IMR-90 (cell line): ENCODE data around the gene RASD2. TPM values are rescaled to one million over a fixed set of nuclear protein-coding genes. Genes with fewer than 3 reads are reported as not detected.

Experiments used
- ATAC-seq: fragments of 200-7000 bp; cut with Tn5 transposase; 2 replicates; pipeline ENCODE4 v1.9.1; 2020; ENCODE audit warnings: low read depth, mild to moderate bottlenecking, moderate library complexity
- BruUV-seq: library from RNA; stranded (reverse); fragments of 400-500 nt; replicated peaks from 2 replicates; lab custom pipeline; 2021; lab: Mats Ljungman, UMichigan
- CTCF ChIA-PET: fragments of 300-600 bp; formaldehyde crosslinking; extraction: SDS; loops from one replicate; lab custom pipeline; 2021; ENCODE audit warnings: antibody characterized with exemption; lab: Yijun Ruan, JAX
- POLR2A ChIA-PET: fragments of 300-600 bp; sonication (Branson Sonifier 250); formaldehyde crosslinking; loops from one replicate; lab custom pipeline; 2022; ENCODE audit warnings: antibody characterized with exemption; ENCODE audit not compliant: unreplicated experiment; lab: Charles Lee
- DNase-seq: peaks from one replicate; pipeline ENCODE4 v3.0.0; 2013
- H2AFZ ChIP-seq: replicated peaks from 2 replicates; pipeline ENCODE3; 2013; ENCODE audit warnings: low read length, mild to moderate bottlenecking; ENCODE audit not compliant: poor library complexity
- H2AK5ac ChIP-seq: 2 replicates; pipeline ENCODE4 v1.6.1; 2013; ENCODE audit warnings: low read depth, low read length, inconsistent platforms
- H2AK9ac ChIP-seq: replicated peaks from 2 replicates; pipeline ENCODE3; 2013; ENCODE audit warnings: mild to moderate bottlenecking, low read depth, low read length, moderate library complexity; ENCODE audit not compliant: poor library complexity
- H2BK120ac ChIP-seq: 2 replicates; pipeline ENCODE4 v1.6.1; 2013; ENCODE audit warnings: low read depth, low read length, inconsistent platforms
- H2BK15ac ChIP-seq: 3 replicates; pipeline ENCODE4 v1.6.1; 2013; ENCODE audit warnings: low read depth, low read length, inconsistent platforms
- H2BK20ac ChIP-seq: 2 replicates; pipeline ENCODE4 v1.6.1; 2013; ENCODE audit warnings: low read depth, mild to moderate bottlenecking, inconsistent platforms, low read length, moderate library complexity
- H2BK5ac ChIP-seq: 2 replicates; pipeline ENCODE4 v1.6.1; 2013; ENCODE audit warnings: mild to moderate bottlenecking, low read depth, low read length, inconsistent platforms; ENCODE audit not compliant: poor library complexity, severe bottlenecking
- H3K14ac ChIP-seq: replicated peaks from 2 replicates; pipeline ENCODE4 v1.6.1; 2013; ENCODE audit warnings: low read depth, low read length, inconsistent platforms
- H3K18ac ChIP-seq: 2 replicates; pipeline ENCODE4 v1.6.1; 2013; ENCODE audit warnings: low read depth, low read length, control low read depth
- H3K23ac ChIP-seq: 2 replicates; pipeline ENCODE4 v1.6.1; 2013; ENCODE audit warnings: low read depth, low read length, inconsistent platforms
- H3K27ac ChIP-seq: 2 replicates; pipeline ENCODE4 v1.5.1; 2013; ENCODE audit warnings: mild to moderate bottlenecking, control low read depth, low read length; ENCODE audit not compliant: insufficient read depth
- H3K27me3 ChIP-seq: 2 replicates; pipeline ENCODE4 v1.6.1; 2013; ENCODE audit warnings: low read length; ENCODE audit not compliant: control insufficient read depth, insufficient read depth
- H3K36me3 ChIP-seq: 2 replicates; pipeline ENCODE4 v1.6.1; 2013; ENCODE audit warnings: low read length, mixed read lengths; ENCODE audit not compliant: control insufficient read depth, insufficient read depth
- H3K4ac ChIP-seq: 2 replicates; pipeline ENCODE4 v1.6.1; 2013; ENCODE audit warnings: low read depth, low read length, inconsistent platforms
- H3K4me1 ChIP-seq: 2 replicates; pipeline ENCODE4 v1.6.1; 2013; ENCODE audit warnings: low read length, mixed read lengths; ENCODE audit not compliant: control insufficient read depth, insufficient read depth
- H3K4me2 ChIP-seq: 2 replicates; pipeline ENCODE4 v1.6.1; 2013; ENCODE audit warnings: low read depth, mild to moderate bottlenecking, control low read depth, low read length, moderate library complexity
- H3K4me3 ChIP-seq: 2 replicates; pipeline ENCODE4 v1.5.1; 2013; ENCODE audit warnings: low read depth, mild to moderate bottlenecking, control low read depth, low read length, moderate library complexity; ENCODE audit not compliant: insufficient read depth
- H3K56ac ChIP-seq: 2 replicates; pipeline ENCODE4 v1.6.1; 2013; ENCODE audit warnings: low read length, inconsistent platforms; ENCODE audit not compliant: insufficient read depth; ENCODE audit errors: extremely low read depth
- H3K79me1 ChIP-seq, 2 experiments: 2 replicates each; pipeline ENCODE4 v1.6.1; 2013; ENCODE audit warnings: low read length in 2 of 2, inconsistent platforms in 1 of 2, low read depth in 1 of 2
- H3K9ac ChIP-seq: 2 replicates; pipeline ENCODE4 v1.6.1; 2013; ENCODE audit warnings: low read depth, low read length, control low read depth
- H3K9me1 ChIP-seq: 2 replicates; pipeline ENCODE4 v1.6.1; 2013; ENCODE audit warnings: low read length, inconsistent platforms; ENCODE audit not compliant: insufficient read depth
- H3K9me3 ChIP-seq: 2 replicates; pipeline ENCODE4 v1.6.1; 2013; ENCODE audit warnings: low read length; ENCODE audit not compliant: control insufficient read depth, insufficient read depth
- H4K20me1 ChIP-seq: 2 replicates; pipeline ENCODE4 v1.6.1; 2013; ENCODE audit warnings: low read length, inconsistent platforms; ENCODE audit not compliant: insufficient read depth
- H4K5ac ChIP-seq: 2 replicates; pipeline ENCODE4 v1.6.1; 2013; ENCODE audit warnings: mild to moderate bottlenecking, low read depth, low read length, control low read depth
- H4K8ac ChIP-seq, 2 experiments: 2 replicates each; pipeline ENCODE4 v1.6.1; 2013; ENCODE audit warnings: low read depth in 2 of 2, low read length in 2 of 2, control low read depth in 1 of 2, inconsistent platforms in 1 of 2
- H4K91ac ChIP-seq: 2 replicates; pipeline ENCODE4 v1.6.1; 2013; ENCODE audit warnings: low read depth, low read length, inconsistent platforms; ENCODE audit not compliant: insufficient read depth
- CEBPB ChIP-seq: IDR thresholded peaks from 2 replicates; pipeline ENCODE4 v1.6.1; 2012; ENCODE audit warnings: low read depth, low read length, improper control_type of control experiment
- CTCF ChIP-seq: conservative IDR thresholded peaks from 2 replicates; pipeline ENCODE4 v1.5.1; 2012; ENCODE audit warnings: mild to moderate bottlenecking, low read depth, low read length, improper control_type of control experiment
- FOS ChIP-seq: fragments of 150-350 bp; IDR thresholded peaks from 2 replicates; pipeline ENCODE4 v1.6.1; 2016; ENCODE audit warnings: low read depth, low read length
- MAFK ChIP-seq: IDR thresholded peaks from 2 replicates; pipeline ENCODE4 v1.6.1; 2012; ENCODE audit warnings: low read depth, low read length, improper control_type of control experiment
- MXI1 ChIP-seq: IDR thresholded peaks from 2 replicates; pipeline ENCODE4 v1.6.1; 2012; ENCODE audit warnings: low read depth, mild to moderate bottlenecking, low read length, moderate library complexity, borderline replicate concordance
- NFE2L2 ChIP-seq: fragments of 150-350 bp; IDR thresholded peaks from 2 replicates; pipeline ENCODE4 v1.6.1; 2016; ENCODE audit warnings: low read depth, mild to moderate bottlenecking, low read length
- RAD21 ChIP-seq: IDR thresholded peaks from 2 replicates; pipeline ENCODE4 v1.6.1; 2012; ENCODE audit warnings: low read length, improper control_type of control experiment
- RCOR1 ChIP-seq: IDR thresholded peaks from 2 replicates; pipeline ENCODE4 v1.6.1; 2012; ENCODE audit warnings: mild to moderate bottlenecking, low read length, improper control_type of control experiment; ENCODE audit not compliant: insufficient replicate concordance
- RFX5 ChIP-seq: IDR thresholded peaks from 2 replicates; pipeline ENCODE4 v1.8.0; 2012; ENCODE audit warnings: low read depth, mild to moderate bottlenecking, low read length, moderate library complexity
- SMC3 ChIP-seq: fragments of 150-350 bp; IDR thresholded peaks from 2 replicates; pipeline ENCODE4 v1.6.1; 2016; ENCODE audit warnings: low read depth, mild to moderate bottlenecking, antibody characterized with exemption, low read length, moderate library complexity
- WGBS, 2 experiments: methylation state at CpG; one replicate each; pipeline versions ENCODE4 v1.1.5 to v1.1.7; 2013; ENCODE audit warnings: missing lambda C conversion rate in 2 of 2; ENCODE audit not compliant: insufficient read length in 1 of 2; ENCODE audit errors: extremely low coverage in 2 of 2; 5-methylcytosine and 5-hydroxymethylcytosine counted together
- dilution Hi-C: fragments of 300-500 bp; cut with HindIII; formaldehyde crosslinking; loops from one replicate; pipeline ENCODE4 v1.14.3; 2018; ENCODE audit warnings: low sequenced_read_pairs; ENCODE audit not compliant: unreplicated experiment
- in situ Hi-C: fragments of 300-500 bp; cut with MboI; formaldehyde crosslinking; loops from 3 replicates; pipeline ENCODE4 v1.14.3; 2019; ENCODE audit warnings: low sequenced_read_pairs, inconsistent platforms, mixed read lengths
- intact Hi-C: fragments of 100-400 bp; cut with micrococcal nuclease; formaldehyde crosslinking; loops from 2 replicates; pipeline ENCODE4 v1.10.0; 2022
- polyA plus RNA-seq, 3 experiments: library from polyadenylated mRNA; depleted of rRNA; stranded (reverse); fragments of >200 nt; gene quantifications; 2 replicates each; pipeline ENCODE4 v1.2.3, GENCODE V29; 2012; ENCODE audit warnings: low replicate concordance in 1 of 3
- total RNA-seq: library from RNA; depleted of rRNA; stranded (reverse); fragments of >200 nt; gene quantifications from 2 replicates; pipeline ENCODE4 v1.2.3, GENCODE V29; 2012

The RASD2 gene
- total and polyA plus RNA-seq, 2 of the 4 experiments (the other 2 are of a cell fraction) = under 0.01 to 0.32 TPM

- H3K23ac ChIP-seq = no peak overlapping the region
- CTCF ChIA-PET = no interaction called here
- H3K18ac ChIP-seq = no peak overlapping the region; the same call in 1 of the 2 replicates
- H4K5ac ChIP-seq = no peak overlapping the region
- POLR2A ChIA-PET = no interaction called here
- DNase-seq (no peak), ATAC-seq (no peak)
- H2AK9ac ChIP-seq = peak overlapping the region; percentile 39
- peaks cover 13% of the 10 kb centered on the region for H3K9me1 ChIP-seq
- no peak overlapping the region for H3K56ac ChIP-seq
- intact Hi-C loops (loop anchor here (5.0 kb wide), 2 partner anchors 123 to 138 kb away; no protein-coding TSS in a partner anchor), dilution Hi-C loops (no loop called here), in situ Hi-C loops (no loop called here)
- H3K9me3 ChIP-seq = no peaks in the 10 kb centered on the region
- TF ChIP-seq SMC3 (no peak), CTCF (no peak), CEBPB (no peak), MXI1 (no peak), RFX5 (no peak), MAFK (no peak), FOS (no peak), RAD21 (no peak), NFE2L2 (no peak), RCOR1 (no peak)
- peaks cover 21% of the 10 kb centered on the region for H3K4me1 ChIP-seq
- no peaks in the 10 kb centered on the region for H4K20me1 ChIP-seq
- peaks cover 7% of the 10 kb centered on the region; the same call in 1 of the 2 replicates for H3K27me3 ChIP-seq
- H3K4ac ChIP-seq = no peak overlapping the region
- H3K9ac ChIP-seq = no peak overlapping the region
- no peak overlapping the region for H4K8ac ChIP-seq
- no peaks in the 10 kb centered on the region for H3K36me3 ChIP-seq
- BruUV-seq = no TSS peak
- no peak overlapping the region for H3K27ac ChIP-seq
- H2BK20ac ChIP-seq = no peak overlapping the region
- H2BK15ac ChIP-seq = no peak overlapping the region
- H3K4me3 ChIP-seq = no peak overlapping the region
- H4K91ac ChIP-seq = no peak overlapping the region
- WGBS, 2 experiments = 92% methylated on average over 13 of the region's 13 CpGs; no CpG with 5 or more reads in 1 of the 2 experiments
- H3K14ac ChIP-seq = no peak overlapping the region
- H3K79me1 ChIP-seq = no peaks in the 10 kb centered on the region
- no peak overlapping the region for H2BK5ac ChIP-seq
- H2BK120ac ChIP-seq = no peak overlapping the region
- no peak overlapping the region for H3K4me2 ChIP-seq
- H2AK5ac ChIP-seq = peak overlapping the region; percentile 29; the same call in 1 of the 2 replicates
- H2AFZ ChIP-seq = no peak overlapping the region
Observed at GRCh38 chr22:35569916-35570315, 29.3 kb downstream of the RASD2 start.
